HL-60 (cell line): ENCODE measurements around the gene SRF.

Source experiments
- CTCF ChIP-seq: IDR thresholded peaks from one replicate; pipeline ENCODE4 v1.5.1; 2011; ENCODE audit warnings: low read length, control low read depth, inconsistent platforms; ENCODE audit not compliant: insufficient read depth
- POLR2AphosphoS5 ChIP-seq: IDR thresholded peaks from 2 replicates; pipeline ENCODE4 v1.6.1; 2012; ENCODE audit warnings: low read depth

- TF ChIP-seq CTCF, result no peak
- TF ChIP-seq POLR2AphosphoS5, result no peak
Observed at GRCh38 chr6:43226192-43226851, 55.3 kb downstream of the SRF start.
